HG03571 (cell line): ENCODE results near the gene EIF2B5.
"Not testable (repeated sequence)": the region's sequence is repeated elsewhere in the genome, so short reads cannot be mapped to it uniquely, and the experiment has no call there.

ENCODE experiments used
- ATAC-seq: cut with Tn5 transposase; IDR thresholded peaks from one replicate; pipeline ENCODE4 v1.9.1; 2021; ENCODE audit not compliant: unreplicated experiment

EIF2B5 gene

DNA sequence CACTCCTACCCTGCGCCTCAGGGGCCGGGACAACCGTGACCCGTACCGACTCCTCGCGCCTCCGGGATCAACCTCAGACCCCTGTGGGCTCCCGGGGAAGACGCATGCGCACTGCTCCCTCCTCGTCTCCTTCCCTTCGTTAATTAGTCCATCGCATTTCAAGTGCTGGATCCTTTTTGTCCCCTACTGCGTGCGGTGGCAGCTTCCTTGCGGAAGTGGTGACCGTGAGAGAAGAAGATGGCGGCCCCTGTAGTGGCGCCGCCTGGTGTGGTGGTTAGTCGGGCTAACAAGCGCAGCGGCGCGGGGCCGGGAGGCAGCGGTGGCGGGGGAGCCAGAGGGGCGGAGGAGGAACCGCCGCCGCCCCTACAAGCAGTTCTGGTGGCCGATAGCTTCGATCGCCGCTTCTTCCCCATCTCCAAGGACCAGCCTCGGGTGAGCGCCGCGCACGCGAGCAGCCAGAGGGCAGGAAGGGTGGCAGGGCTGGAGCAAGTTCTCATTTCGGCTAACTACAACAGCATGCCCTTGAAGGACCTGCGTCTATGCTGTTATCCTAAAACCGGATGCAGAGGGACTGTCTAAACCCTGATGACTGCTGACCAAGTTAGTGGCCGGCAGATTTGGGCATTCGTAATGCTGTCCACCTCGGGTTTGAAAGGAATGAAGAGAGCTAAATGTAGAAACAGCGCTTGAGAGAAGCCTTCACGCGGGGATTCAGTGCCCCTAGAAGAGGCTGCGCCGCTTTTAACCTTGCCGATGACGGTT is at the start of gene EIF2B5:
EIF2B5 (plus strand) TSS at position 210 of the 762 bp plus-strand sequence; CDS start at position 238, 28 bp downstream.
- peak; percentile 92 for ATAC-seq

DNA sequence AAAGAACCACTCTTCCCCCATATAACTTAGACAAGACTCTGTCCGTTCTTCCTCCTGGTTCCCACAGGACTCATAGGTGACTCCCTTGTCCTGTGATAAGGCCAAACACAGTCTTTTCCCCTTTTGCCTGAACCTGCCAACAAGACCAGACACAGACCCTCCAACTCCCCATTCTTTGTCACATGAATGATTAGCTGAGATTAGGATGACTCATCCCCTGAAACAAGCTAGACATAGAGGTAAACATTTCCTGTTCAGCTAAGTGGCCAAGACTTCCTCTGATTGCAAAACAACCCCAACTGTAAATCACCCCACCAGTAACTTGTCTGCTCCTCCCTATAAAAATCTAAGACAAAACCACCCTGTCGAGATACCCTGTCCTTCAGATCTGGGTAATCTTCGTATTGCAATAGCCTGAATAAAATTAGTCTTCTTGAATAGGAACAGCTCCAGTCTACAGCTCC is 49.7 kb upstream of the EIF2B5 start:
- ATAC-seq = no peak

DNA sequence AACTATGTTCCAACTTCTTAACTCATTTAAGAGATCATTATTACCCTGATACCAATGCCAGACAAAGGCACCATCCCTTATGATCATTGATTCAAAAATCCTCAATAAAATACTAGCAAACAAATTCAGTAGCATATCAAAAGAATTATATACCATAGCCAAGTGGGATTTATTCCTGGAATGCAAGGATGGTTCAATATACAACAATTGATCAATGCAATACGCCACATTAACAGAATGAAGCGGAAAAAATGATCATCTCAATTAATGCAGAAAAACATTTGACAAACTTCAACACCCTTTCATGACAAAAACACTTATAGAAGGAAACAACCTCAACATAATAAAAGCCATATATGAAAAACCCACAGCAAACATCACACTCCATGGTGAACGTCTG is 43.0 kb upstream of the EIF2B5 start:
- no peak for ATAC-seq

DNA sequence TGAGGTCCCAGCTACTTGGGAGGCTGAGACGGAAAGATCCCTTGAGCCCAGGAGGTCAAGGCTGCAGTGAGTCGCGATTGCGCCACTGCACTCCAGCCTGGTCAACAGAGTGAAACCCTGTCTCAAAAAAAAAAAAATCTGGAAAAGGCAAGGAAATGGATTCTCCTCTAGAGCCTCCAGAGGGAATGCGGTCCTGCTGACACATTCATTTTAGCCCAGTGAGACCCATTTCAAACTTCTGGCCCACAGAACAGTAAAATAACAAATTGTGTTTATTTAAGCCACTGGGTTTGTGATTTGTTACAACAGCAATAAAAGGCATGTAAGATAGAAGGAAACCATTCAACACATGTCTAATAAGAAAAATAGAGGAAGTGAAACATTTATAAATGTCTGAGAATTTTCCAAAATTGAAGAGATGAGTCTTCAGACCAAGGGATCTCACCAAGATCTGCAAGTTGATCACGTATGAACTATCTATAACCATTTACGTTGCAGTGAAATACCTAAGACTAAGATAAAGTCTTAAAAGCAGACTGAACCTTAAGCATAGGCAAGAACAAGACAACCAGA is 38.3 kb upstream of the EIF2B5 start, which contains the start of gene HTR3E:
HTR3E (plus strand) TSS at position 254 of the 573 bp plus-strand sequence. CDS start 466 bp downstream, outside the sequence.
- ATAC-seq = no peak

DNA sequence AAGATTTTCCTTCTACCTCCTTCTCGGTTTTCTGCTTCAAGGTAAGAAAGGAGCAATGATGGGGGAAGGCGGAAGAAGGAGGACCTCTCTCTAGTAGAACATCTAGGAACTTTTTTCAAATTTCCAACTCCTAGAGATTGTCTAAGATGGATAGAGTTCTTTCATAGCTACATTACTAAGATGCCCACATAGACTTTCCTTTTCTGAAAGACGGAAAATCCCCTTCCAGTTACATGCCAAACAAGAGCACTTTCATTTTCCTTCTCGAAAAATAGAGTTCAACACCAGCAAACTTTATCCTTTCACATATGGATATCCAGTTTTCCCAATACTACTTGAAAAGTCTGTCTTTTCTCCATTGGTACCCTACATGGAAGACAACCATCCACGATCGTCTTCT is 37.6 kb upstream of the EIF2B5 start:
- ATAC-seq = no peak

DNA sequence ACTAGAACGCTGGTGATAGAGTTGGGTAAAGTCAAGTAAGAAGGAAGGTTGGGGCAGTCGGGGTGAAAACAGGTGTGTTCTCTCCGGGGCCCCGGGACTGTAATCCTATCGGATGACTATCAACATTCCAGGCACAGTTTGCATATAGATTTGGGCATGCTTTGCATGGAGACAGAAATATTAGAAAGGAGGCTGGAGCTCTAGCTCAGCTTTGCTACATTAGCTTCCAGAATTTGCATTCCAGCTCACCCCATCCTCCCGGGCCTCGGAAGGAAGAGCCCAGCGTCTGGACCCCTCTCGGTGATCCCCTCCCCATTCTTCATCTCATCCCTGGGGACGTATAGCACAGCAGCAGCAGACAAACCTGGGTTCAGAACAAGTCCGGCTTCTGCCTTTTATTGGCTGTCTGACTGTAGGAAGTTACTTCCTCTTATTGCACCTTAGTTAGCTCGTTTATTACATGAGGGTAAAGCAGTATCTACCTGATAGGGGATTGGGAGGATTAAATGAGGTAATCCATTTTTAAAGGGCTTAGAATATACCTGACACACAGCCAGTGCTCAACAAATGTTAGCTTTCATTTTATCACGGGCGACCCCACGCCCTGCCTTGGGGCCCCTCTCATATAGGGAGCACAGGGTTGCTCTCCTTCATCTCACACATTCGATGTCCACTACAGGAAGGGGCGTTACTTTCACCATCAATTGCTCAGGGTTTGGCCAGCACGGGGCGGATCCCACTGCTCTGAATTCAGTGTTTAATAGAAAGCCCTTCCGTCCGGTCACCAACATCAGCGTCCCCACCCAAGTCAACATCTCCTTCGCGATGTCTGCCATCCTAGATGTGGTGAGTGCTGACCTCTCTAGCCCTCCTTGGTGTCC is 35.1 kb upstream of the EIF2B5 start:
- ATAC-seq = no peak

DNA sequence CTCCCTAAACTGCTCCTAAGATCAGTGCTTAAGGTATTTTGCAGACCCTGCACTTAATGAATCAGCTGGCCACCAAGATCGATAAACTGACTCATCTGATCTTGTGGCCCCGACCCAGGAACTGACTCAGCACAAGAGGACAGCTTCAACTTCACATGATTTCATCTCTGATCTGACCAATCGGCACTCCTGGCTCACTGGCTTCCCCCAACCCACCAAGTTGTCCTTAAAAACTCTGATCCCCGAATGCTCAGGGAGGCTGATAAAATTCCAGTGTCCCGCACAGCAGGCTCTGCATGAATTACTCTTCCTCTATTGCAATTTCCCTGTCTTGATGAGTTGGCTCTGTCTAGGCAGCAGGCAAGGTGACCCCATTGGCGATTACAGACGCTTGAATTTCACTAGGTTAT is 24.8 kb upstream of the EIF2B5 start:
- ATAC-seq = no peak

DNA sequence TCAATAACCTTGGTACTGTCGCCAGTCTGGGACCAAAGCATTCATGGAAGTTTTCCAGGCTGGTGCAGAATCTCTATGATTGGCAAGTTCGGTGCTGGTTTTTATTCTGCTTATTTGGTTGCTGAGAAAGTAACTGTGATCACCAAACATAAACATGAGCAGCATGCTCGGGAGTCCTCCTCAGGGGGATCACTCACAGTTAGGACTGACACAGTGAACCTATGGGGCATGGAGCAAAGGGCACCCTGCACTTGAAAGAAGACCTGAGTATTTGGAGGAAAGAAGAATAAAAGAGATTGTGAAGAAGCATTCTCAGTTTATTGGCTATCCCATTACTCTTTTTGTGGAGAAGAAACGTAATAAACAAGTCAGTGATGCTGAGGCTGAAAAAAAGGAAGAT is 19.1 kb upstream of the EIF2B5 start:
- no peak for ATAC-seq

DNA sequence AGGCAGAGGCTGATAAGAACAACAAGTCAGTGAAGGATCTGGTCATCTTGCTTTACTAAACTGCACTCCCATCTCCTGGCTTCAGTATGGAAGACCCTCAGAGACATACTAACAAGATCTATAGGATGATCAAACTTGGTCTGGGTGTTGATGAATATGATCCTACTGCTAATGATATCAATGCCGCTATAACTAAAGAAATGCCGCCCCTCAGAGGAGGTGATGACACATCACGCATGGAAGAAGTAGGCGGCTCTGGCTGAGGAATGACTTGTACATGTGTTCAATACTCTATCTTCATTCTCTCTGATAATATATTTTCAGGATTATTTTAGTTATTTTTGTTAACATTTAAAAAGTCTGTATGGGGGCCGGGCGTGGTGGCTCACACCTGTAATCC is 17.5 kb upstream of the EIF2B5 start:
- no peak for ATAC-seq

DNA sequence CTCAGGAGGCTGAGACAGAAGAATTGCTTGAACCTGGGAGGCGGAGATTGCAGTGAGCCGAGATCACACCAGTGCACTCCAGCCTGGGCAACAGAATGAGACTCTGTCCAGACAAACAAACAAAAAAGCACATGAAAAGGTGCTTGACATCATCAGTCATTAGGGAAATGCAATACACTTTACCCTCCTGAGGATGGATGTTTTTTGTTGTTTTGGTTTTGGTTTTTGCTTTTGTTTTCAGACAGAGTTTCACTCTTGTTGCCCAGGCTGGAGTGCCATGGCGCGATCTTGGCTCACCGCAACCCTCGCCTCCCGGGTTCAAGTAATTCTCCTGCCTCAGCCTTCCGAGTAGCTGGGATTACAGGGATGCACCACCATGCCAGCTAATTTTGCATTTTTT is 14.1 kb upstream of the EIF2B5 start:
- not testable (repeated sequence) for ATAC-seq

DNA sequence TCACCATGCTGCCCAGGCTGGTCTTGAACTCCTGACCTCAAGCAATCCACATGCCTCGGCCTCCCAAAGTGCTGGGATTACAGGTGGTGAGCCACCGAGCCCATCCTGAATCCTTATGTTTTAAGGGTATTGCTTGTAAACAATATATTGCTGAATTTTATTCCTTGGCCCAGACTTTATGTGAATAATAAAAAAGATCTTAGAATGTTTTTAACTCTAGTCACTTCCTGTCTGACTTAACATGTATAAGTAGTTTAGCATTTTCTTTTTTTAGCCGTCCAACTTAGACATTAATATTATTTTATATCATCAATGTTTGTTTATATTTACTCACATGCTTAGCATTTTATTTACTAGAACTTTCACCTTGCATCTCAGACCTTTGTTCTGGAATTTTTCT is 9.2 kb upstream of the EIF2B5 start:
- no peak for ATAC-seq

DNA sequence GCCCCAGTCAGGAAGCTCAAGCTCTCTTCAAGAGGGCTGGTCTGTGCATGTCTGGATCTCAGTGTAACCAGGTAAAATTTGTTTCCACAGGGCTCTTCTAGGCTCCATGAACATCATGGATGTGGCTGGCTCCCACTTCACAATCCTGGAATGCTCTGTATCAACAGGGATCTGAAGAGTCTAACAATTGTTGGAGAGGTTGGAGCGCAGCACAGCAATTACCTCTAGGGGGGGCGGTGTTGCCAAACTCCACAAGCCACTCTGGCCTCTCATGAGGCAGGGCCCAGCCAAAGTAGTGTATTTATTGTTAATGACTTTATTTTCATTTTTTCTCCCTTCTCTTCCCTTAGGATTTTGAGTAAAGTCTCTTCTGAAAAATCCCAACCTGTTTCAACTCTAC is 6.1 kb upstream of the EIF2B5 start:
- ATAC-seq = no peak

DNA sequence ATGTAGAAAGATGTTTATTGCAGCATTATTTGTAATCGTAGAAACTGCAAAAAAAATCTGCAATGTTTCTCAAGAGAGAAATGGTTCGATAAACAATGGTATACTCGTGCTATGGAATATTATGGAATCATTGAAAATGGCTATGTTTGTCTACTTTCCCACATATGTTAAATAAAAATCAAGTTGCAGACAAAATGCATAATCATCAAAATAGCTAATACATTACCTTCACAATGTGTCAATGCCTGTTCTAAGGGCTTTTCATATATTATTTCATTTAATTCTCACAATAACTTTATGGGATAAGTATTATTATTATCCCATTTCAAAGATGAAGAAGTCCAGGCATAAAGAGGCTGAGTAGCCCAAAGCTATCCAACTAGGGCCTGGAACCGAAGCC is 2.2 kb upstream of the EIF2B5 start:
- no peak for ATAC-seq

DNA sequence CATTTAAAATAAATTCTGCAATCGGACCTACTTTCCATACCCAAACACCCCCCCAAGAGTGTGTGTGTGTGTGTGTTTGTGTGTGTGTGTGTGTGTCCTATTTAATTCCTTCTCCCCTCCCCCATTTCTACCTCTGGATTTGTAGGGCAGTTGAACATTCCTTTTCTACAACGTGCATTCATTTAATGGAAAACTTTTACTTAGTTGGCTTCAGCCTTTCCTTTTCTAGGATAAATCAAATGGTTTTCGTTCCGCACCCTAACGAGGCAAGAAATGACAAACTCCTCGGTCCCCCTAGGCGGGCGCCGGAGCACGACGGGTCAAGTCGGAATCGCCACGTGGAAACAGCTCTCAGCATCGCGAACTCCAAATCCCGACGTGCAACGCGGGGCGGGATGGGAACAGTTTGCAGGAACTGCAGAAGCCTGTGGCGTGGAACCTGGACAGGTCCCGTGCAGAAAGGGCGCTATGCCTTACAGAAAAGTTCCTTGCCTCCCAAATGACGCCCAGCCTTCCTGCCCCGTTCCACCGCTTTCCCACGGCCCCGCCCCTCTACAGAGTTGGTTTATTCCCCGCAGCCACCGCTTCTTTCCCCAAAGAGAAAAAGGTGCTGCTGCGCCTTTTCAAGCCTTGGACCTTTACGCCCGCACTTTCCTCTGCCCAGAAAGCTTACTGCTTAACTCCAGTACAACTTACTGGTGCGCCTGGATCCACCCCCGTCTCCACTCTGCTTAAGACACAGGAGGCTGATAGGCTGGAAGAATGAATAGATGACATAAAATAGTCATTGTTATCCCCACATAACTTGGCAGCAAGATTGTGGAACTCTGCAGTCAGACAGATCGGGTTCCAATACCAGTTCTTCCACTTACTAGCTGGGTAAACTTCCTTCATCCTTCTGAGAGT is 1.1 kb upstream of the EIF2B5 start:
- no peak for ATAC-seq

DNA sequence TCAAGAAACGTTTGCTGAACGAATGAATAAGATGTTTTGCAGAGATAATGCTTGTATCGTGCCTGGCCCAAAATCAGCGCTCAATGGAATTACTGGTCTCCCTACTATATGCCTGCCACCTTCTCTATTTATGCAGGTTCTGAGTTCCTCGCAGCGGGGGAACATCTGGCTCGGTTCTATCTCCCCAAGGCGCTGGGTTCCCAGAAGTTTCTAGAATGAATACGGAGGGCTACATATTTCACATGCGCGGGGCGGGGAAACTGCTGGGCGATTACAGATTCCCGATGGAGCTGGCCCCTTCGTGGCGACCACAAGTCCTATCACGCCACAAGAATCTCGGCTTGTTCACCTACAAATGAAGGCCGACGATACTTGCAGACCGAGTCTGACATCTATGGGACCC is 411 bp upstream of the EIF2B5 start:
- ATAC-seq = no peak

DNA sequence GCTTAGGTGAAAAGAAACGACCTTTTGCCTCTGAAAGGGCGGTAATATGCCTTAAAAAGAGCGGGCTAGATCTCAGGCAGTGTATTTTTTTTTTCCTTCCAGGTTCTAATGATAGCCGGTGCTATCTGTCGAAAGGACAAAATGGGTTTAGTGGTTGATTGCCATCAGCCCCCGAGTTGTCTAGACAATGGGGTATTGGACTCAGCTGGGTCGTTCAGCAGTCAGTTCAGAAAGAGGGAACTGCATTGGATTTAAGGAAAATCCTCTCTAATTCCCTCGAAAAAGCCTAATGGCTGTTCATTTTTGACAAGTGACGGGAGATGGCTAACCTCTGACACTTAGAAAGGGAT is 728 bp downstream of the EIF2B5 start:
- ATAC-seq = no peak

DNA sequence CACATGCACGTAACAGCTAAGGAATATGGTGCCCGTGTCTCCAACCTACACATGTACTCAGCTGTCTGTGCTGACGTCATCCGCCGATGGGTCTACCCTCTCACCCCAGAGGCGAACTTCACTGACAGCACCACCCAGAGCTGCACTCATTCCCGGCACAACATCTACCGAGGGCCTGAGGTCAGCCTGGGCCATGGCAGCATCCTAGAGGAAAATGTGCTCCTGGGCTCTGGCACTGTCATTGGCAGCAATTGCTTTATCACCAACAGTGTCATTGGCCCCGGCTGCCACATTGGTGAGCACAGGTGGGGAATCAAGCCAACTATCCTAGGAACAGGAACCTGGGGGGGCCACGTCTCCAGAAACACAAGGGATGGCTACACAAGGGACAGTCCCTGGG is 5.3 kb downstream of the EIF2B5 start:
- no peak for ATAC-seq

DNA sequence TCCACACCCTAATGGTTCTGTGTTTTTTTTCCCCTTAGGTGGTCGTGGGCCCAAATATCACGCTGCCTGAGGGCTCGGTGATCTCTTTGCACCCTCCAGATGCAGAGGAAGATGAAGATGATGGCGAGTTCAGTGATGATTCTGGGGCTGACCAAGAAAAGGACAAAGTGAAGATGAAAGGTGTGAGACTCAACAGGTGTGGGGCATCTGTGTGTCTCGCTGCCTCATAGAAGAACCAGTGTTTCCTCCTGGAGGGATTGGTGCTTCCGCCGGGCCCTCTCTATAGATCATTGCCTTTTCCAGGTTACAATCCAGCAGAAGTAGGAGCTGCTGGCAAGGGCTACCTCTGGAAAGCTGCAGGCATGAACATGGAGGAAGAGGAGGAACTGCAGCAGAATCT is 7.0 kb downstream of the EIF2B5 start:
- ATAC-seq = no peak

DNA sequence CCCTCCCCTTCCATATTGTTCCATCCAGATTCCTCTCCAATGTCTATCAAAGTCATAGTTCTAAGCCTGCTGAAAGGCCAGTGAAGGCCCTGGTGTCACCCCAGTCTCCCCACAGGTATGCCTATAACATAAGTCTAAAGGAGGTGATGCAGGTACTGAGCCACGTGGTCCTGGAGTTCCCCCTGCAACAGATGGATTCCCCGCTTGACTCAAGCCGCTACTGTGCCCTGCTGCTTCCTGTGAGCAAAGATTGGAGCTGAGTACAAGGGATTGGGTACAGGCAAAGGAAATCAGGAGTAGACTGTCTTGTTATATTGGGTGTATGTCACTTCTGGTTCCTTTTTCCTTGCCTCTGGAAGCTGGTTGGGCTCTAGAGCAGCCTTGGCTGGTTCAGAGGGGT is 8.2 kb downstream of the EIF2B5 start:
- no peak for ATAC-seq

DNA sequence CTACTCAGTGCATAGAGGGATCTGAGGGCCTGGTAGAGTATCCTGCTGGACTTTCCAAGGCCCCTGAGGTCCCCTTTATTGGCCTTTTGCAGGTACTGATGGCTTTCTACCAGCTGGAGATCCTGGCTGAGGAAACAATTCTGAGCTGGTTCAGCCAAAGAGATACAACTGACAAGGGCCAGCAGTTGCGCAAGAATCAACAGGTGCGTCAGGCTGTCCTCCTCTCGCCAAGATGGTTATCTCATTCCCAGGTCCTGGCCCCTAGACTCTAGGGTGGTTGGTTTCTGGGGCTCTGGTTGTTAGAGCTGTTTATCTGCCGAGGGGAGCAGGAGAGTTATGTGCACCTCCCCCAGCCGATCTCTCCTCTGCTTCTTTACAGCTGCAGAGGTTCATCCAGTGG is 9.3 kb downstream of the EIF2B5 start:
- no peak for ATAC-seq

DNA sequence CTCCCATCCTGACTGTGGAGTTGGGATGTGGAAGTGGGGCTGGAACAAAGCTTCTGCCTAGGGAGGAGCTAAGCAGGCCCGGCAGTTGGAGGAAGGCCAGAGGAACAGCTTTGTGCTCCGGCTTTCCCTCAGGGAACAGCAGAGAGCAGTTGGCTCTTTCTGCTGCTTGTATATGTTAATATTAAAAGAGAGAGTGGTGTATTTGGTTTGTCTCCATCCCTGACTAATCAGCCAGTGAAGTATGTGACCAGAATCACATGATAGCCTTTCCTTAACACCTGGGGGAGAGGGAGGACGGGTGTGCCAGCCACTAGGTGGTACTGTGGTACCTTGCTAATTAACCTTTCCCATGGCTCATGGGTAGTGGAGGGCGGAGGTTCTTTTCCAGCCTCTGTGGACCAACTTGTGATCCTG is 10.0 kb downstream of the EIF2B5 start:
- ATAC-seq = no peak
